NCI-H146 treated with DMSO at 0.1 percent for 48 hours (cell line): ENCODE data around the gene SRGAP2.
"Not testable (repeated sequence)": the region's sequence is repeated elsewhere in the genome, so short reads cannot be mapped to it uniquely, and the experiment has no call there.

Experiments used
- DNase-seq: peaks from one replicate; lab custom pipeline; 2025; ENCODE audit not compliant: unreplicated experiment; lab: John Stamatoyannopoulos, UW

The SRGAP2 gene

GRCh38 chr1:206246129-206246886 is 43.0 kb downstream of the SRGAP2 start:
- DNase-seq: not testable (repeated sequence)

- DNase-seq: not testable (repeated sequence)
These were observed 47.8 kb downstream of the SRGAP2 start for GRCh38 chr1:206250953-206251681.

- not testable (repeated sequence) for DNase-seq
These were observed 49.5 kb downstream of the SRGAP2 start for GRCh38 chr1:206252680-206253335.
